Vagina (tissue), 2 donors: ENCODE data around the gene KCNK2. TPM values are rescaled to one million over a fixed set of nuclear protein-coding genes. Genes with fewer than 3 reads are reported as not detected.

Experiments used
- DNase-seq, 2 donors: peaks; one replicate each; pipeline ENCODE4 v3.0.0-alpha.2; 2017; ENCODE audit errors: extremely low spot score in 2 of 2
- H3K27ac ChIP-seq: fragments of 200-600 bp; sonication (generic); one replicate; pipeline ENCODE4 v1.5.1; 2019
- H3K27me3 ChIP-seq: fragments of 200-600 bp; sonication (generic); one replicate; pipeline ENCODE4 v1.5.1; 2019
- H3K36me3 ChIP-seq, 2 donors: fragments of 200-600 bp; sonication (generic); one replicate each; pipeline ENCODE4 v1.5.1; 2017 to 2019
- H3K4me1 ChIP-seq: fragments of 200-600 bp; sonication (generic); one replicate; pipeline ENCODE4 v1.5.1; 2019
- H3K4me3 ChIP-seq, 2 donors: fragments of 200-600 bp; sonication (generic); 1 replicate in 1 of 2; 2 replicates in 1 of 2; pipeline ENCODE4 v1.5.1; 2016 to 2019
- H3K9me3 ChIP-seq: fragments of 200-600 bp; sonication (generic); one replicate; pipeline ENCODE4 v1.5.1; 2019
- POLR2A ChIP-seq, 2 donors: fragments of 450-650 bp; IDR thresholded peaks; one replicate each; pipeline ENCODE4 v1.6.1; 2017; ENCODE audit warnings: antibody characterized with exemption in 2 of 2, mild to moderate bottlenecking in 2 of 2, moderate library complexity in 2 of 2
- POLR2AphosphoS5 ChIP-seq, 2 donors: sonication (generic); formaldehyde crosslinking; IDR thresholded peaks; one replicate each; pipeline ENCODE4 v1.9.0; 2017; ENCODE audit warnings: antibody characterized with exemption in 2 of 2, mild to moderate bottlenecking in 2 of 2, low read depth in 1 of 2; ENCODE audit not compliant: insufficient read depth in 1 of 2
- intact Hi-C: fragments of 100-400 bp; cut with DNase I; formaldehyde crosslinking; loops from one replicate; pipeline ENCODE4 v1.15.1; 2023
- total RNA-seq: library from RNA; depleted of rRNA; stranded (reverse); fragments of >200 nt; gene quantifications from one replicate; pipeline ENCODE4 v1.2.3, GENCODE V29; 2016
- TF ChIP-seq, protein P1 (sequence below), 3 experiments: fragments of 450-650 bp in 2 of 3; fragments of 200-600 bp in 1 of 3; sonication (generic) in 1 of 3; IDR thresholded peaks; one replicate each; pipeline ENCODE4 v1.5.1; 2017 to 2019; ENCODE audit warnings: antibody characterized with exemption in 3 of 3, mild to moderate bottlenecking in 2 of 3, moderate library complexity in 2 of 3

The KCNK2 gene
- total RNA-seq, 1 donor from 2014 or later = 2.5 TPM

DNA sequence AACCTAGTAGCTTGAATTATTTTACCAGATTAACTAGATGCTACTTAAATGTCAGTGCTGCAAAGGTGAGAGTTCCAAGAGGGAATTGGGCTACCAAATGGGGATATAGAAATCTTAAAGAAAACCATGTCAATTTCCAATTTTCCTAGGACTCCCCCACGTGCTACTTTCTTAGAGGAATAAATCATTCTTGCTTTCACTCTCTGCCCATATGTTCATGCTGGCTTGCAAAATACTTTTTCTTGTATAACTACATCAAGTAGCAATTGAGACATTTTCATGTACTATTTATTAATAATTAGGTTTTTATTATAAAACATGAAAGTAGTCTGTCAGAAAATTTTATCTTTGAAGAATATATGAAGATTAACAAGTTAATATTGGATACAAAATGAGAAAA is 11.8 kb downstream of the KCNK2 start:
- H3K4me3 ChIP-seq = no peak overlapping the region
- H3K36me3 ChIP-seq = no peaks in the 10 kb centered on the region
- no peak for DNase-seq
- TF ChIP-seq POLR2AphosphoS5 (IDR thresholded peaks at IDR 0.05; ENCODE audit: insufficient read depth in 1 of 2, low read depth in 1 of 2) (no peak), POLR2A (IDR thresholded peaks at IDR 0.05) (no peak)
- TF ChIP-seq, protein P1, sequence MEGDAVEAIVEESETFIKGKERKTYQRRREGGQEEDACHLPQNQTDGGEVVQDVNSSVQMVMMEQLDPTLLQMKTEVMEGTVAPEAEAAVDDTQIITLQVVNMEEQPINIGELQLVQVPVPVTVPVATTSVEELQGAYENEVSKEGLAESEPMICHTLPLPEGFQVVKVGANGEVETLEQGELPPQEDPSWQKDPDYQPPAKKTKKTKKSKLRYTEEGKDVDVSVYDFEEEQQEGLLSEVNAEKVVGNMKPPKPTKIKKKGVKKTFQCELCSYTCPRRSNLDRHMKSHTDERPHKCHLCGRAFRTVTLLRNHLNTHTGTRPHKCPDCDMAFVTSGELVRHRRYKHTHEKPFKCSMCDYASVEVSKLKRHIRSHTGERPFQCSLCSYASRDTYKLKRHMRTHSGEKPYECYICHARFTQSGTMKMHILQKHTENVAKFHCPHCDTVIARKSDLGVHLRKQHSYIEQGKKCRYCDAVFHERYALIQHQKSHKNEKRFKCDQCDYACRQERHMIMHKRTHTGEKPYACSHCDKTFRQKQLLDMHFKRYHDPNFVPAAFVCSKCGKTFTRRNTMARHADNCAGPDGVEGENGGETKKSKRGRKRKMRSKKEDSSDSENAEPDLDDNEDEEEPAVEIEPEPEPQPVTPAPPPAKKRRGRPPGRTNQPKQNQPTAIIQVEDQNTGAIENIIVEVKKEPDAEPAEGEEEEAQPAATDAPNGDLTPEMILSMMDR (IDR thresholded peaks at IDR 0.05) = no peak
- H3K9me3 ChIP-seq = no peaks in the 10 kb centered on the region
- intact Hi-C loops = no loop called here
- no peaks in the 10 kb centered on the region for H3K27me3 ChIP-seq
- H3K4me1 ChIP-seq = no peaks in the 10 kb centered on the region
- no peak overlapping the region for H3K27ac ChIP-seq

DNA sequence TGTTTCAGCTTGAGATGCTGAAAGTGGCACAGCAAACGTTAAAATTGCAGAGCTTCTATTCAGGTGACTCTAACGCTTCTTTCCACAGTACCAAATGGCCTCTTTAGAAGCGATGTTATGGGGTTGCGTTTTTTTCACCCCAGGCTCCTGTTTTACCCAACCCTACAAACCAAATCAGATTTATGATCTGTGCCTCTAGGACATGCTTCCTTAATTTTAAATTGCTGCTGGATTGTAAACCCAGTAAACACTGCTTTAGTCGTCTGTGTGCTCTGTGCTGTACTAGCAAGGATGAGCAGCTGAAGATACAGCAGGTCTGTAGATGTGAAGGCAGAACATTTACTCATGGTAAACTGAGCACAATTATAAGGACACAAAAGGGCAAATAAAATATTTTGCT is 13.0 kb downstream of the KCNK2 start:
- H3K27ac ChIP-seq = no peak overlapping the region
- no peaks in the 10 kb centered on the region for H3K9me3 ChIP-seq
- H3K36me3 ChIP-seq = no peaks in the 10 kb centered on the region
- intact Hi-C loops = no loop called here
- H3K4me3 ChIP-seq = no peak overlapping the region
- TF ChIP-seq POLR2A (IDR thresholded peaks at IDR 0.05) (no peak), POLR2AphosphoS5 (IDR thresholded peaks at IDR 0.05; ENCODE audit: insufficient read depth in 1 of 2, low read depth in 1 of 2) (no peak)
- TF ChIP-seq, protein P1 (IDR thresholded peaks at IDR 0.05) = no peak
- no peaks in the 10 kb centered on the region for H3K4me1 ChIP-seq
- no peak for DNase-seq
- H3K27me3 ChIP-seq = no peaks in the 10 kb centered on the region

DNA sequence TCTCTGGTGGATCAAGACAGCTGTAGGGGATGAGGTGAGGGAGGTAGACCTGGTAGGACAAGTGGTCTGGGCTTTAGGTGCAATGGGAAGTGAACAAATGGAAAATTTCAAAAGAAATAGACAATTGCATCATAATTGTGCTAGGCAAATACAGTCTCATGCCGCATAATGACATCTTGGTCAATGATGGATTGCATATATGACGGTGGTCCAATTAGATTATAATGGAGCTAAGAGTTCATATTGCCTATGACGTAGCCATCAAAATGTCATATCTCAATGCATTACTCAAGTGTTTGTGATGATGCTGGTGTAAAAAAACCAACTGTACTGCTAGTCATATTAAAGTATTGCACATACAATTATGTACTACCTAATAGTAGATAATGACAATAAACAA is 19.0 kb downstream of the KCNK2 start:
- intact Hi-C loops = no loop called here
- TF ChIP-seq POLR2A (IDR thresholded peaks at IDR 0.05) (no peak), POLR2AphosphoS5 (IDR thresholded peaks at IDR 0.05; ENCODE audit: insufficient read depth in 1 of 2, low read depth in 1 of 2) (no peak)
- TF ChIP-seq, protein P1 (IDR thresholded peaks at IDR 0.05) = no peak

DNA sequence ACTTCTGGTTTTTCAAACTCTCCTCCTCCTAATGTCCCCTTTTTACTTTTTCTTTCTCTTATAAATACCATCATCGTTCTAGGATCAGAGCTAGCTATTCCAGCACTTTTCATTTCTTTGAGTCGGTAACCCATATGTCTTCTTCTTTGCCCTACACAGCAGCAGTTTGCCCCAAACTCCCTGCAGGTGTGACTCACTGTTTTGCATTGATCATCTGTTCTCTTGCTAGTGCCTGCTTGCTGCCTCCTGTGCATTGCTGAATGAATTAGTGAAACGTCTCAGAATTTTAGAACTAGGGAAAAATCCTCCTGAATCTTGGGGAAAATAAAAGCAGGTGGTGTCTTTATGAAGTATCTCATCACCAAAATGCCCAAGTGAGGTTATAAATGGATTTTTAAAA is 21.7 kb downstream of the KCNK2 start:
- intact Hi-C loops = no loop called here
- no peak for DNase-seq
- no peaks in the 10 kb centered on the region for H3K9me3 ChIP-seq

More for the DNA sequence above, 19.0 kb downstream of the KCNK2 start:
- Histone ChIP-seq H3K27ac (no peak overlapping the region), H3K27me3 (no peaks in the 10 kb centered on the region), H3K9me3 (no peaks in the 10 kb centered on the region), H3K4me1 (no peaks in the 10 kb centered on the region), H3K4me3 (no peak overlapping the region), H3K36me3 (no peaks in the 10 kb centered on the region)
- DNase-seq = no peak

DNA sequence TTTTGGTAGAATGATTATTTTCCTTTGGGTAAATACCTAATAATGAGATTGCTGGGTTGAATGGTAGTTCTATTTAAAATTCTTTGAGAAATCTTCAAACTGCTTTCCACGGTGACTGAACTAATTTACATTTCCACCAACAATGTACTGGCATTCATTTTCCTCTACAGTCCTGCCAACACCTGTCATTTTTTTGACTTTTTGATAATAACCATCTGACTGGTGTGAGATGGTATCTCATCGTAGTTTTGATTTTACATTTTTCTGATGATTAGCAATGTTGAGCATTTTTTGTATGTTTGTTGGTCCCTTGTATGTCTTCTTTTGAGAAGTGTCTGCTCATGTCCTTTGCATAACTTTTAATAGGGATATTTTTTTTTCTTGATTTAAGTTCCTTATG is 23.5 kb downstream of the KCNK2 start:
- no peak for TF ChIP-seq POLR2A (IDR thresholded peaks at IDR 0.05)
- TF ChIP-seq POLR2AphosphoS5 (IDR thresholded peaks at IDR 0.05; ENCODE audit: insufficient read depth in 1 of 2, low read depth in 1 of 2) = no peak
- TF ChIP-seq, protein P1 (IDR thresholded peaks at IDR 0.05) = no peak
- Histone ChIP-seq H3K27ac (no peak overlapping the region), H3K9me3 (no peaks in the 10 kb centered on the region), H3K4me3 (no peak overlapping the region), H3K36me3 (no peaks in the 10 kb centered on the region), H3K27me3 (no peaks in the 10 kb centered on the region), H3K4me1 (no peaks in the 10 kb centered on the region)
- DNase-seq = no peak
- intact Hi-C loops = no loop called here

More for the DNA sequence above, 21.7 kb downstream of the KCNK2 start:
- Histone ChIP-seq H3K27ac (no peak overlapping the region), H3K27me3 (no peaks in the 10 kb centered on the region), H3K36me3 (no peaks in the 10 kb centered on the region), H3K4me1 (no peaks in the 10 kb centered on the region), H3K4me3 (no peak overlapping the region)
- TF ChIP-seq POLR2AphosphoS5 (IDR thresholded peaks at IDR 0.05; ENCODE audit: insufficient read depth in 1 of 2, low read depth in 1 of 2) (no peak), POLR2A (IDR thresholded peaks at IDR 0.05) (no peak)
- TF ChIP-seq, protein P1 (IDR thresholded peaks at IDR 0.05) = no peak
